Parathyroid adenoma (tissue), 2 donors: ENCODE measurements around the gene RFC5.
"Not testable (repeated sequence)": the region's sequence is repeated elsewhere in the genome, so short reads cannot be mapped to it uniquely, and the experiment has no call there.

Experiments
- H2AFZ ChIP-seq: fragments of 300-600 bp; sonication (generic); one replicate; pipeline ENCODE4 v1.7.0; 2017; ENCODE audit warnings: antibody characterized with exemption, mild to moderate bottlenecking
- H3K27ac ChIP-seq: fragments of 300-600 bp; sonication (generic); one replicate; pipeline ENCODE4 v1.7.0; 2017
- H3K27me3 ChIP-seq: fragments of 300-600 bp; sonication (generic); one replicate; pipeline ENCODE4 v1.7.0; 2017; ENCODE audit warnings: low read length; ENCODE audit not compliant: control insufficient read depth, insufficient read depth
- H3K36me3 ChIP-seq: fragments of 300-600 bp; sonication (generic); one replicate; pipeline ENCODE4 v1.7.0; 2017; ENCODE audit warnings: low read length; ENCODE audit not compliant: control insufficient read depth, insufficient read depth
- H3K4me1 ChIP-seq: fragments of 300-600 bp; sonication (generic); one replicate; pipeline ENCODE4 v1.7.0; 2017; ENCODE audit warnings: control low read depth
- H3K4me2 ChIP-seq: fragments of 300-600 bp; sonication (generic); one replicate; pipeline ENCODE4 v1.7.0; 2017; ENCODE audit warnings: low read length
- H3K4me3 ChIP-seq: fragments of 300-600 bp; sonication (generic); one replicate; pipeline ENCODE4 v1.7.0; 2017; ENCODE audit warnings: low read depth, low read length
- H3K79me2 ChIP-seq: fragments of 300-600 bp; sonication (generic); one replicate; pipeline ENCODE4 v1.7.0; 2017; ENCODE audit warnings: control low read depth
- H3K9ac ChIP-seq: fragments of 300-600 bp; sonication (generic); one replicate; pipeline ENCODE4 v1.7.0; 2017; ENCODE audit warnings: mild to moderate bottlenecking
- H3K9me3 ChIP-seq: fragments of 300-600 bp; sonication (generic); one replicate; pipeline ENCODE4 v1.7.0; 2017; ENCODE audit warnings: low read length; ENCODE audit not compliant: control insufficient read depth
- TF ChIP-seq, protein P1 (sequence below): fragments of 300-600 bp; sonication (generic); IDR thresholded peaks from one replicate; pipeline ENCODE4 v1.7.0; 2017; ENCODE audit warnings: antibody characterized with exemption, mild to moderate bottlenecking
- donor health status: primary hyperparathyroidism.

RFC5 gene

DNA sequence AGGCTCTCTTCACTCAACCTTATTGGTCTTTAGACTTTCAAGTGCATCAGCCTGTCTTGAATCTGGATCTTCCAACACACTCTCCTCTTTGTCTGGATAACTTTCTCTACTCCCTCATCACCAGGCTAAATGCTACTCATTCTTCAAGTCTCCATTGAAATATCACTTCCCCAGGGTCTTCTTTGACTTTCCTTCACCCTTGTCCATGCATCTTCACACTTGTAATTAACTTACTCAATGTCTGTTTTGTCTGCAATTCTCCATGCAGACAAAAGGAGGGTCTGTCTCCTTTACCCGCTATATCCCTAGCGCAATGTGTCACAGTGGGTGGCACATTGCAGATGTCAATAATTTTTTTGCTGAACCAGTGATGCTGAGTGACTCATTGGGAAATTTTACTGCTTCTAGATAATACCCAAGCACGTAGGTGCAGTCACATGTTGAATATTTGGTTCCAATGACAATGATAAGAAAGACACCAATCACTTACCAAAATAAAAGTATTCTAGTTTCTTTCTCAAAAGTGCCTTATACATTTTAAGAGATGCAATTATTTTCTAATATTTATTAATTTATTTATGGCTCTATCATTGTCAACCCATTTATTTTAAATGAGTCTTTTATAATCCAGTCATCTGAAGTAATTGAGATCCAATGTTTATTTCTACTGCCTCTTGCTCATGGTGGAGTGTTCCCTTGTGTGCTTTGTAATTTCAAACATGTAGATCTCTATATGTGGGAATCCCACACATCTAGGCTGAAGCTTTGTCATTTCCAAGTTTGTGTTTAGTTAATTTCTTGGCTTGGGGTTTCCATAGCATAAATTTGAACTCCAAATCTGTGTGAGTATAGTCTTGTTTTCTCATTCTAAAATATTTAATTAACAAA is 21.7 kb upstream of the RFC5 start:
- Histone ChIP-seq H3K36me3 (no peaks in the 10 kb centered on the region), H3K9me3 (no peaks in the 10 kb centered on the region), H3K4me3 (no peak overlapping the region), H2AFZ (no peak overlapping the region), H3K27ac (no peak overlapping the region), H3K79me2 (no peaks in the 10 kb centered on the region), H3K4me1 (no peaks in the 10 kb centered on the region), H3K9ac (no peak overlapping the region), H3K4me2 (no peak overlapping the region), H3K27me3 (no peaks in the 10 kb centered on the region)
- TF ChIP-seq, protein P1, sequence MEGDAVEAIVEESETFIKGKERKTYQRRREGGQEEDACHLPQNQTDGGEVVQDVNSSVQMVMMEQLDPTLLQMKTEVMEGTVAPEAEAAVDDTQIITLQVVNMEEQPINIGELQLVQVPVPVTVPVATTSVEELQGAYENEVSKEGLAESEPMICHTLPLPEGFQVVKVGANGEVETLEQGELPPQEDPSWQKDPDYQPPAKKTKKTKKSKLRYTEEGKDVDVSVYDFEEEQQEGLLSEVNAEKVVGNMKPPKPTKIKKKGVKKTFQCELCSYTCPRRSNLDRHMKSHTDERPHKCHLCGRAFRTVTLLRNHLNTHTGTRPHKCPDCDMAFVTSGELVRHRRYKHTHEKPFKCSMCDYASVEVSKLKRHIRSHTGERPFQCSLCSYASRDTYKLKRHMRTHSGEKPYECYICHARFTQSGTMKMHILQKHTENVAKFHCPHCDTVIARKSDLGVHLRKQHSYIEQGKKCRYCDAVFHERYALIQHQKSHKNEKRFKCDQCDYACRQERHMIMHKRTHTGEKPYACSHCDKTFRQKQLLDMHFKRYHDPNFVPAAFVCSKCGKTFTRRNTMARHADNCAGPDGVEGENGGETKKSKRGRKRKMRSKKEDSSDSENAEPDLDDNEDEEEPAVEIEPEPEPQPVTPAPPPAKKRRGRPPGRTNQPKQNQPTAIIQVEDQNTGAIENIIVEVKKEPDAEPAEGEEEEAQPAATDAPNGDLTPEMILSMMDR, result no peak

DNA sequence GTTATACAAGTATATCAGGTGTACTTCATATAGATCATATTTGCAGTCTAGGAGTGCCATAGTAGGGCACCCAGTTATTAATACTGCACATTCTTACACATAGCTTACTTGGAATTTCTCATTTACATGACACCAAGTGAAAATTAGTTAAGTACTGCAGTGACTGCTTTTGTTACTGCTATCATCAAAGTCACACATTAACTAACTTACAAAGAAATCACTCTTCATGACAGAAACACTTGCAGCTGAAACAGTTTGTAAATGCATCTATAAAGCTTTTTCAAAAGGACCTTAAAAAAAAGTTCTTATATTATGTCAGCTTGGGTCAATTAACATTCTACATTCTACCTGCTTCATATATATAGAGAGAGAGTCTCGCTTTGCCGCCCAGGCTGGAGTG is 17.8 kb upstream of the RFC5 start:
- Histone ChIP-seq H3K27me3 (no peaks in the 10 kb centered on the region), H3K4me1 (no peaks in the 10 kb centered on the region), H3K9me3 (no peaks in the 10 kb centered on the region), H3K27ac (no peak overlapping the region), H2AFZ (no peak overlapping the region), H3K9ac (no peak overlapping the region), H3K36me3 (no peaks in the 10 kb centered on the region), H3K79me2 (no peaks in the 10 kb centered on the region), H3K4me3 (no peak overlapping the region), H3K4me2 (no peak overlapping the region)
- TF ChIP-seq, protein P1, result no peak

DNA sequence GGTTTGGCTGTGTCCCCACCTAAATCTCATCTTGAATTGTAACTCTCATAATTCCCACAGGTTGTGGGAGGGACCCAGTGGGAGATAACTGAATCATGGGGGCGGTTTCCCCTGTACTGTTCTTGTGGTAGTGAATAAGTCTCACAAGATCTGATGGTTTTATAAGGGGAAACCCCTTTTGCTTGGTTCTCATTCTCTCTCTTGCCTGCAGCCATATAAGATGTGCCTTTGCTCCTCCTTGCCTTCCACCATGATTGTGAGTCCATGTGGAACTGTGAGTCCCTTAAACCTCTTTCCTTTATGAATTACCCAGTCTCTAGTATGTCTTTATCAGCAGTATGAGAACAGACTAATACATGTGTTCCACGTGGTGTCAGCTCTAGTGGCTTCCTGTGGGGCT is 16.7 kb upstream of the RFC5 start:
- H2AFZ ChIP-seq, H3K79me2 ChIP-seq: not testable (repeated sequence)

DNA sequence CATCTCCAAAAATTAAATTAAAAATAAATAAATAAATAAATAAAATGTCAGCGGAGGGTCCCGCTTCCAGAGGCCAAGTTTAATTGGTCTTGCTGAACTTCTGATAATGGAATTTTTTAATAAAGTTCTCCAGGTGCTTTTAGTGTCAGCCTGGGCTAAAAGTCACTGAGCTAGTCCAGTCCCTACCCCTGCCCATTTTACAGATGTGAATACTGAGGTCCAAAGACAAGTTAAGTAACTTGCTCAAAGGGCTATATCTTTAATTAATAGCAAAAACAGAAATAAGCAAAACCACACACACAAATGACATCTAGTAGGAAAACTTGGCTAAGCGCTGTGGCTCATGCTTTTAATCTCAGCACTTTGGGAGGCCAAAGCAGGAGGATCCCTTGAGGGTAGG is 5.6 kb upstream of the RFC5 start:
- H3K9ac ChIP-seq, result no peak overlapping the region

More for the DNA sequence above, 16.7 kb upstream of the RFC5 start:
- not testable (repeated sequence) for H3K9ac ChIP-seq, H3K27me3 ChIP-seq, H3K4me1 ChIP-seq, H3K27ac ChIP-seq, H3K4me2 ChIP-seq, H3K9me3 ChIP-seq, H3K36me3 ChIP-seq, H3K4me3 ChIP-seq

DNA sequence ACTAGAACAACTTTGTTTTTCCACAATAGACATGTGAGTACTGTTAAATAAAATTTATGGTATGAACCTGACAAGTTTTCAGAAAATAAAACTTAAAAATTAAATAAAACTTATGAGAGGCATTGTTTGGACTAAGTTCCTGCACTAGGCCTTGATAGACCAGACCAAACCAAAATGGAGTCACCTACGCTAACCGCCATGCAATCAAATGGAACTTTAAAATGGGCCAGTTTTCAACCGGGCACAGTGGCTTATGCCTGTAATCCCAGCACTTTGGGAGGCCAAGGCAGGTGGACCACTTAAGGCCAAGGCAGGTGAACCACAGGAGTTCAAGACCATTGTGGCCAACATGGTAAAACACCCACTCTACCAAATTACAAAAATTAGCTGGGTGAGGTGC is 5.1 kb upstream of the RFC5 start:
- H3K4me3 ChIP-seq, result no peak overlapping the region
- H3K27me3 ChIP-seq, result no peaks in the 10 kb centered on the region
- no peak overlapping the region for H3K4me2 ChIP-seq
- H3K9ac ChIP-seq, result no peak overlapping the region
- TF ChIP-seq, protein P1, result no peak
- H3K79me2 ChIP-seq, result no peaks in the 10 kb centered on the region
- H3K4me1 ChIP-seq, result no peaks in the 10 kb centered on the region
- no peak overlapping the region for H2AFZ ChIP-seq
- no peak overlapping the region for H3K27ac ChIP-seq
- H3K36me3 ChIP-seq, result no peaks in the 10 kb centered on the region
- H3K9me3 ChIP-seq, result no peaks in the 10 kb centered on the region

More for the DNA sequence above, 5.6 kb upstream of the RFC5 start:
- Histone ChIP-seq H3K4me3 (no peak overlapping the region), H3K4me2 (no peak overlapping the region), H3K79me2 (no peaks in the 10 kb centered on the region), H3K9me3 (no peaks in the 10 kb centered on the region), H3K4me1 (no peaks in the 10 kb centered on the region), H3K36me3 (no peaks in the 10 kb centered on the region), H3K27ac (no peak overlapping the region), H2AFZ (no peak overlapping the region), H3K27me3 (no peaks in the 10 kb centered on the region)
- TF ChIP-seq, protein P1, result no peak
